HCT116 (cell line): ENCODE results near the gene KHDC4. TPM values are rescaled to one million over a fixed set of nuclear protein-coding genes. Genes with fewer than 3 reads are reported as not detected.
A peak's percentile ranks its signal among the peaks of the same experiment; 100 is the strongest.

Experiments used
- ATAC-seq: fragments of 200-7000 bp; cut with Tn5 transposase; 2 replicates; pipeline ENCODE4 v1.9.1; 2020; ENCODE audit warnings: mild to moderate bottlenecking, moderate library complexity
- BruUV-seq: library from RNA; stranded (reverse); fragments of 400-500 nt; replicated peaks from 2 replicates; lab custom pipeline; 2021; lab: Mats Ljungman, UMichigan
- CTCF ChIA-PET: fragments of 300-600 bp; sonication (Branson Sonifier 250); formaldehyde crosslinking; loops from one replicate; lab custom pipeline; 2021; ENCODE audit warnings: antibody characterized with exemption; lab: Charles Lee
- POLR2A ChIA-PET: fragments of 300-600, 350-600 bp; sonication (Branson Sonifier 250); formaldehyde crosslinking; loops from one replicate; lab custom pipeline; 2021; ENCODE audit warnings: antibody characterized with exemption; lab: Charles Lee
- RAD21 ChIA-PET, 2 experiments: fragments of 300-600 bp; sonication (Branson Sonifier 250); formaldehyde crosslinking; loops; one replicate each; lab custom pipeline; 2023; ENCODE audit warnings: low total read pairs in 2 of 2; ENCODE audit not compliant: uncharacterized antibody in 2 of 2, unreplicated experiment in 2 of 2, low non-redundant PET in 1 of 2; lab: Charles Lee
- DNase-seq: peaks from one replicate; pipeline ENCODE4 v3.0.0-alpha.2; 2010; ENCODE audit warnings: low read depth, low spot score
- H2AFZ ChIP-seq: fragments of 200-600 bp; shearing (Covaris generic), sonication (generic); 2 replicates; pipeline ENCODE4 v1.6.1; 2017; ENCODE audit warnings: low read depth, mixed run types, mixed read lengths, antibody characterized with exemption, low read length; ENCODE audit not compliant: poor library complexity, severe bottlenecking
- H3K27ac ChIP-seq: 2 replicates; pipeline ENCODE4 v1.5.1; 2012; ENCODE audit warnings: low read depth, low read length
- H3K27me3 ChIP-seq: fragments of 200-600 bp; sonication (generic); 2 replicates; pipeline ENCODE4 v1.6.1; 2016; ENCODE audit warnings: mixed run types, low read length, mixed read lengths; ENCODE audit not compliant: insufficient read depth
- H3K36me3 ChIP-seq, 2 experiments: fragments of 200-500 bp in 1 of 2; fragments of 200-600 bp in 1 of 2; sonication (Bioruptor generic) in 1 of 2; sonication (generic) in 1 of 2; 2 replicates each; pipeline versions ENCODE4 v1.5.1 to v1.6.1; 2014 to 2016; ENCODE audit warnings: low read length in 2 of 2, inconsistent platforms in 1 of 2, mixed read lengths in 1 of 2, mixed run types in 1 of 2; ENCODE audit not compliant: insufficient read depth in 2 of 2, control insufficient read depth in 1 of 2
- H3K4me1 ChIP-seq, 2 experiments: fragments of 200-600 bp in 1 of 2; sonication (generic) in 1 of 2; 2 replicates each; pipeline versions ENCODE4 v1.5.1 to v1.6.1; 2012 to 2017; ENCODE audit warnings: low read length in 2 of 2, inconsistent platforms in 1 of 2, mild to moderate bottlenecking in 1 of 2, mixed read lengths in 1 of 2, mixed run types in 1 of 2, moderate library complexity in 1 of 2; ENCODE audit not compliant: insufficient read depth in 2 of 2, control insufficient read depth in 1 of 2
- H3K4me2 ChIP-seq: fragments of 200-600 bp; sonication (generic); 2 replicates; pipeline ENCODE4 v1.6.1; 2017; ENCODE audit warnings: mixed run types, low read length, mixed read lengths
- H3K4me3 ChIP-seq, 2 experiments: fragments of 200-600 bp in 1 of 2; sonication (generic) in 1 of 2; replicated peaks in 1 of 2; 2 replicates each; pipeline ENCODE4 v1.5.1; 2011 to 2016; ENCODE audit warnings: low read length in 2 of 2, control low read depth in 1 of 2, low read depth in 1 of 2, mild to moderate bottlenecking in 1 of 2, mixed read lengths in 1 of 2, mixed run types in 1 of 2
- H3K79me2 ChIP-seq: fragments of 200-600 bp; sonication (generic); 2 replicates; pipeline ENCODE4 v1.6.1; 2017; ENCODE audit warnings: mild to moderate bottlenecking, mixed run types, low read length, moderate library complexity, mixed read lengths; ENCODE audit not compliant: insufficient read depth
- H3K9ac ChIP-seq: fragments of 200-600 bp; sonication (generic); 2 replicates; pipeline ENCODE4 v1.6.1; 2016; ENCODE audit warnings: low read length, mixed read lengths
- H3K9me2 ChIP-seq: fragments of 200-600 bp; sonication (generic), shearing (Covaris generic); 2 replicates; pipeline ENCODE4 v1.6.1; 2017; ENCODE audit warnings: mixed run types, mild to moderate bottlenecking, moderate library complexity; ENCODE audit not compliant: insufficient read depth
- H3K9me3 ChIP-seq, 2 experiments: fragments of 200-500 bp in 1 of 2; fragments of 200-600 bp in 1 of 2; sonication (Bioruptor generic) in 1 of 2; sonication (generic) in 1 of 2; 2 replicates each; pipeline ENCODE4 v1.6.1; 2014 to 2017; ENCODE audit warnings: low read length in 2 of 2, mixed read lengths in 2 of 2, inconsistent platforms in 1 of 2, low read depth in 1 of 2, mild to moderate bottlenecking in 1 of 2, mixed run types in 1 of 2, moderate library complexity in 1 of 2; ENCODE audit not compliant: control insufficient read depth in 1 of 2, insufficient read depth in 1 of 2
- H4K20me1 ChIP-seq: fragments of 200-600 bp; sonication (generic), shearing (Covaris generic); 2 replicates; pipeline ENCODE4 v1.6.1; 2017; ENCODE audit warnings: mixed run types, mild to moderate bottlenecking, moderate library complexity; ENCODE audit not compliant: insufficient read depth
- ATF3 ChIP-seq: IDR thresholded peaks from 2 replicates; pipeline ENCODE4 v1.6.1; 2012
- CEBPB ChIP-seq: IDR thresholded peaks from 2 replicates; pipeline ENCODE4 v1.6.1; 2012; ENCODE audit warnings: low read depth
- CTCF ChIP-seq, 3 experiments: fragments of 200-600 bp in 1 of 3; sonication (generic) in 1 of 3; IDR thresholded peaks in 2 of 3; conservative IDR thresholded peaks in 1 of 3; 2 replicates each; pipeline ENCODE4 v1.5.1; 2012 to 2017; ENCODE audit warnings: low read depth in 2 of 3, low read length in 2 of 3, antibody characterized with exemption in 1 of 3, borderline replicate concordance in 1 of 3, control low read depth in 1 of 3, mild to moderate bottlenecking in 1 of 3, mixed read lengths in 1 of 3, mixed run types in 1 of 3, moderate library complexity in 1 of 3; ENCODE audit not compliant: insufficient read depth in 1 of 3
- EGR1 ChIP-seq: IDR thresholded peaks from 2 replicates; pipeline ENCODE4 v1.6.1; 2012; ENCODE audit warnings: low read depth
- ELF1 ChIP-seq: IDR thresholded peaks from 2 replicates; pipeline ENCODE4 v1.6.1; 2012; ENCODE audit warnings: low read depth, borderline replicate concordance
- EZH2 ChIP-seq: fragments of 200-600 bp; sonication (generic); IDR thresholded peaks from 2 replicates; pipeline ENCODE4 v1.6.1; 2017; ENCODE audit warnings: antibody characterized with exemption, mixed run types
- JUND ChIP-seq: IDR thresholded peaks from 2 replicates; pipeline ENCODE4 v1.6.1; 2012
- POLR2AphosphoS5 ChIP-seq: IDR thresholded peaks from 2 replicates; pipeline ENCODE4 v1.6.1; 2011; ENCODE audit warnings: mild to moderate bottlenecking, low read depth, low read length, moderate library complexity
- REST ChIP-seq: IDR thresholded peaks from 2 replicates; pipeline ENCODE4 v1.6.1; 2012; ENCODE audit warnings: low read depth
- SP1 ChIP-seq: IDR thresholded peaks from 2 replicates; pipeline ENCODE4 v1.6.1; 2012; ENCODE audit warnings: low read depth
- SRF ChIP-seq: IDR thresholded peaks from 2 replicates; pipeline ENCODE4 v1.6.1; 2012; ENCODE audit warnings: low read depth
- YY1 ChIP-seq: IDR thresholded peaks from 2 replicates; pipeline ENCODE4 v1.6.1; 2011; ENCODE audit warnings: low read length, low read depth, moderate library complexity, mild to moderate bottlenecking; ENCODE audit not compliant: insufficient replicate concordance; ENCODE audit errors: extremely low read depth
- ZBTB33 ChIP-seq: IDR thresholded peaks from 2 replicates; pipeline ENCODE4 v1.6.1; 2011; ENCODE audit warnings: mild to moderate bottlenecking, low read length, moderate library complexity; ENCODE audit not compliant: insufficient replicate concordance; ENCODE audit errors: extremely low read depth
- ZFX ChIP-seq: fragments of 450-650 bp; IDR thresholded peaks from 2 replicates; pipeline ENCODE4 v1.6.1; 2017
- ZNF274 ChIP-seq: fragments of 200-500 bp; sonication (Bioruptor generic); IDR thresholded peaks from 2 replicates; pipeline ENCODE4 v1.6.1; 2014; ENCODE audit warnings: mild to moderate bottlenecking, low read depth, low read length, inconsistent platforms
- intact Hi-C: fragments of 100-400 bp; cut with micrococcal nuclease; formaldehyde crosslinking; loops from 2 replicates; pipeline ENCODE4 v1.10.0; 2022
- total RNA-seq: library from RNA; stranded (reverse); gene quantifications from one replicate; pipeline ENCODE4 v1.2.1, GENCODE V29; 2021; ENCODE audit not compliant: unreplicated experiment

KHDC4 gene
- total RNA-seq, 1 experiment from 2014 or later: 60.7 TPM

- no peak for TF ChIP-seq ATF3
Observed at GRCh38 chr1:155961937-155962336, 27.7 kb upstream of the KHDC4 start (continued).

GRCh38 chr1:155960081-155960745 lies 26.0 kb upstream of the KHDC4 start:
- ChIA-PET RAD21 (no interaction called here), POLR2A (interaction anchor here (3.0 kb wide), 1 partner anchor 17 kb away, joined by 28 read pairs; the partner anchor contains the start of gene ARHGEF2)

More at GRCh38 chr1:155960081-155960745, 26.0 kb upstream of the KHDC4 start:
- Histone ChIP-seq H3K36me3 (peaks cover 21 to 32% of the 10 kb centered on the region in 2 experiments; a peak in 2 of 4 replicates), H4K20me1 (no peaks in the 10 kb centered on the region), H3K4me1 (peaks cover 24 to 40% of the 10 kb centered on the region in 2 experiments), H3K4me2 (peak overlapping the region; percentile 3; the same call in 1 of the 2 replicates), H3K9me2 (no peaks in the 10 kb centered on the region), H3K4me3 (no peak overlapping the region), H3K79me2 (peaks cover 7% of the 10 kb centered on the region; the same call in 1 of the 2 replicates), H3K9me3 (no peaks in the 10 kb centered on the region), H3K27me3 (no peaks in the 10 kb centered on the region), H2AFZ (no peak overlapping the region), H3K27ac (no peak overlapping the region), H3K9ac (peak overlapping the region; percentile 64)
- ATAC-seq (no peak), DNase-seq (no peak)
- intact Hi-C loops: no loop called here
- TF ChIP-seq EZH2: no peak
- TF ChIP-seq SP1: no peak
- TF ChIP-seq CEBPB: no peak
- TF ChIP-seq ZNF274: no peak
- TF ChIP-seq EGR1: no peak
- no peak for TF ChIP-seq SRF
- TF ChIP-seq CTCF (IDR thresholded peaks at IDR 0.05 in 2 of 3, conservative IDR thresholded peaks at IDR 0.05 in 1 of 3; ENCODE audit: borderline replicate concordance in 1 of 3, insufficient read depth in 1 of 3, low read depth in 2 of 3, low read length in 2 of 3): no peak
- TF ChIP-seq ELF1: no peak
- no peak for TF ChIP-seq YY1
- no peak for TF ChIP-seq ZFX
- TF ChIP-seq JUND: no peak
- no peak for TF ChIP-seq REST
- TF ChIP-seq ZBTB33: no peak
- no peak; the same call in 1 of the 2 replicates for TF ChIP-seq POLR2AphosphoS5
- CTCF ChIA-PET: no interaction called here
- no TSS peak for BruUV-seq
